AG09319 (cell line): ENCODE measurements around the gene PAXX.

Experiments used
- DNase-seq: peaks from one replicate; pipeline ENCODE4 v3.0.0-alpha.2; 2010; ENCODE audit warnings: low read depth; ENCODE audit errors: extremely low read depth
- CTCF ChIP-seq: IDR thresholded peaks from 2 replicates; pipeline ENCODE4 v1.5.1; 2011; ENCODE audit warnings: low read depth, mild to moderate bottlenecking, inconsistent platforms, low read length, moderate library complexity

PAXX gene

GRCh38 chr9:136964833-136965422, 27.3 kb upstream of the PAXX start:
- no peak for TF ChIP-seq CTCF
- no peak for DNase-seq

- TF ChIP-seq CTCF, result no peak
- DNase-seq, result no peak
Measured at GRCh38 chr9:136965771-136966484, 26.3 kb upstream of the PAXX start.

DNA sequence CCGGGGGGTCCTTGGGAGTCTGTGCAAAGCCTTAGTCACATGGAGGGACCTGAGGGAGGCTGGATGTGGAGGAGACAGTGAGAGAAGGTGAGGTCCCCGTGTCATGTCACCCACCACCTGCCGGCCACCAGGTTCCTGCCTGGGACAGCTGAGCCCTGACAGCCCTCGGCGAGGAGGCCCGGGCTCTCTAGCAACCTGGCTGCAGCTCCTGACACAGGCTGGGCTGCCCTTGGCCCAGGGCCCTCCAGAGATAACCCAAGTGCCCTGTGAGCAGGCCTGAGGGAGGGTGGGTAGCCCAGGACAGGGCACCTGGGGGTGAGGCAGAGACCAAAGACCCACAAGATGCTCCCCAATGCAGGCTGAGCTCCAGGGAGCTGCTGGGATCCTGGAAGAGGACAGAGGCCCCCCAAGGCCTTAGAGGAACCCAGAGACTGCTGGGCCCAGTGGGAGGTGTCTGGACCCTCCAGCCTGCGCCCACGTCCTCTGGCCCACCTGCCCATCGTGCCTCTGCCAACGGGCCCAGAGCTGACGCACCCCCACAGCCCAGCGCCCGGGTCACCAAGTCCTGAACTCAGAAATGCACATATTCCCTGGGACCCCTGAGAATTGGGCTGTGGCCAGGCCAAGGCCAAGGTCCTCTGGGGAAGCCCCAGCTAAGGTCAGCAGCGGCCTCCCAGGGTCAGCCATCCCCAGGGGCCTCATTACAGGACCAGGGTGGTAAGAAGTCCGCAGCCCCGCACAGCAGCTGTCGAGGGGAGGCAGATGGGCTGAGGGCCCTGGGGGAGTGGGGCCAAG, 23.7 kb upstream of the PAXX start:
- no peak for TF ChIP-seq CTCF
- DNase-seq, result no peak

DNA sequence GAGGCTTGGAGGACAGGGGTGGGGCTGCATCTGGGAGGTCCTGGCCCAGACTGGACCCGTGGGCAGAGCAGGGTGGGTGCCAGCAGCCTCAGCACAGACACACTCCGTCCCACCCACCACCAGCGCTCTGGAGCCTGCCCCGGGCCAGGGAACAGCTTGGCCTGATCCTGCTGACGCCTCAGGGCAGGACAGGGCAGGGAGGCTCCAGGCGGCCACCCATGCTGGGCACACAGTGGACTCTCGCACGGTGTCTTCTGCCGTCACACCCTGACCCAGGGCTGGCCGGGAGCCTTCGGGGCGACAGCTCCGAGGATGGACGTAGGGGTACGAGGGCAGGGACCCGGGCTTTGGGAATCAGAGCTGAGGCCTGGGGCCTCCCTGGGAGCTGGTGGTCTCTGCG, 23.1 kb upstream of the PAXX start:
- no peak for DNase-seq
- no peak for TF ChIP-seq CTCF

DNA sequence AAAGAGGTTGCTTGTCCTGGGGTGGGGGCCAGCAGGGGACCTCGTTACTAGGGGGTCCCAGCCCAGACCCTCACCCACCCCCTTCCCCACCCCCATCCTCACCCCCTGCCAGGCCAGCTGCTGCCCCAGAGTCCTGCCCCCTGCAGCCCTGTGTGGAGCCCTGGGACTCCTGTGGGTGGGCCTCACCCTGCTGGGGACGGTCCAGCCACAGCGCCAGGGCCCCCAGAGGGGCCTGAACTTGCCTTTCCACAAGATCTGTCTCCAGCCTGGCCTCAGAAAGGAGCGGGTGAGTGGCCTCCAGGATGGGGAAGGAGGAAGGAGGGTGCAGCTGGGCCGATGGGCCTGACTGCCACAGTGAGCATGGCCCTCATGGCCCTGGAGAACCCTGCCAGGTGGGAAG, 22.4 kb upstream of the PAXX start:
- TF ChIP-seq CTCF, result no peak
- no peak for DNase-seq

GRCh38 chr9:136970361-136970760, 21.9 kb upstream of the PAXX start:
- DNase-seq, result no peak
- TF ChIP-seq CTCF, result no peak

- no peak for DNase-seq
- no peak for TF ChIP-seq CTCF
Measured at GRCh38 chr9:136971746-136972145, 20.5 kb upstream of the PAXX start.
